Peyer's patch (tissue), 4 donors: ENCODE data around the gene ERVV-1.

Source experiments
- POLR2A ChIP-seq, 2 donors: fragments of 450-650 bp; IDR thresholded peaks; one replicate each; pipeline ENCODE4 v1.5.1; 2017; ENCODE audit warnings: antibody characterized with exemption in 2 of 2, mild to moderate bottlenecking in 2 of 2, moderate library complexity in 2 of 2
- TF ChIP-seq, protein P1 (sequence below), 6 experiments: fragments of 450-650 bp in 4 of 6; fragments of 200-600 bp in 2 of 6; sonication (generic) in 1 of 6; IDR thresholded peaks; one replicate each; pipeline ENCODE4 v1.5.1; 2017 to 2019; ENCODE audit warnings: antibody characterized with exemption in 6 of 6, mild to moderate bottlenecking in 3 of 6, moderate library complexity in 1 of 6

DNA sequence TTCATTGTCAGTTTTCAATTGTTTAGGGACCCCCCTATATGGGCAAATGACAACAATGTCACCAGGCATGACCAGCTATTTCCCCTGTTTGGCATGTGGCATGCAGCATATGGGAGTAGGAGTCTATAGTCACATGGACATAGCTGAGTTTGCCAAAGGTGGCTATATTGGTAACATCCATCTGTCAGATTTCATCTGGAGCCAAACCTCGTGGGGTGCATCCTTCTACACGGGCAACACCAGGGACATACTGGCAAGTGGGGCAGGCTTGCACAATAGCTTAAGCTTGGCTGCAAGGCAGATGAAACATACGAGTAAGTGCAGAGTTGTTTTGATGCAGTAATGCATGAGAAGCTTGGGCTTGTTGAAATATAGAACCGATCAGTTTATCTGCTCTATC, 26.5 kb upstream of the ERVV-1 start:
- TF ChIP-seq, protein P1, sequence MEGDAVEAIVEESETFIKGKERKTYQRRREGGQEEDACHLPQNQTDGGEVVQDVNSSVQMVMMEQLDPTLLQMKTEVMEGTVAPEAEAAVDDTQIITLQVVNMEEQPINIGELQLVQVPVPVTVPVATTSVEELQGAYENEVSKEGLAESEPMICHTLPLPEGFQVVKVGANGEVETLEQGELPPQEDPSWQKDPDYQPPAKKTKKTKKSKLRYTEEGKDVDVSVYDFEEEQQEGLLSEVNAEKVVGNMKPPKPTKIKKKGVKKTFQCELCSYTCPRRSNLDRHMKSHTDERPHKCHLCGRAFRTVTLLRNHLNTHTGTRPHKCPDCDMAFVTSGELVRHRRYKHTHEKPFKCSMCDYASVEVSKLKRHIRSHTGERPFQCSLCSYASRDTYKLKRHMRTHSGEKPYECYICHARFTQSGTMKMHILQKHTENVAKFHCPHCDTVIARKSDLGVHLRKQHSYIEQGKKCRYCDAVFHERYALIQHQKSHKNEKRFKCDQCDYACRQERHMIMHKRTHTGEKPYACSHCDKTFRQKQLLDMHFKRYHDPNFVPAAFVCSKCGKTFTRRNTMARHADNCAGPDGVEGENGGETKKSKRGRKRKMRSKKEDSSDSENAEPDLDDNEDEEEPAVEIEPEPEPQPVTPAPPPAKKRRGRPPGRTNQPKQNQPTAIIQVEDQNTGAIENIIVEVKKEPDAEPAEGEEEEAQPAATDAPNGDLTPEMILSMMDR (IDR thresholded peaks at IDR 0.05) = no peak
- no peak for TF ChIP-seq POLR2A (IDR thresholded peaks at IDR 0.05)
